ENCODE results near the gene SHANK3.

Gene SHANK3

DNA sequence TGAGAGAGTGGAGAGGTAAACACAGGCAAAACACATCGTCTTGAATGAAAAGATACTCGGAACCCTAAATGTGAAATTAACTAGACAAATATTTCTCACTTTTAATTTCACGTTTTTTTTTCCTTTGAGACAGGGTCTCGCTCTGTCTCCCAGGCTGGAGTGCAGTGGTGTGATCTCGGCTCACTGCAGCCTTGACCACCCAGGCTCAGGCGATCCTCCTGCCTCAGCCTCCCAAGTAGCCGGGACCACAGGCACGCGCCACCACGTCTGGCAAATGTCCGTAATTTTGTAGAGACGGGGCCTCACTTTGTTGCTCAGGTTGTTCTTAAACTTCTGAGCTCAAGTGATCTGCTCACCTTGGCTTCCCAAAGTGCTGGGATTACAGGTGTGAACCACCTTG, 7.4 kb upstream of the SHANK3 start:
- no peak for DNase-seq (ENCODE audit: extremely low read depth, insufficient read length)
- Histone ChIP-seq H3K4me3 (replicated peaks; ENCODE audit: low read depth, low read length) (no peak overlapping the region), H3K36me3 (ENCODE audit: control insufficient read depth, insufficient read depth, low read length) (no peaks in the 10 kb centered on the region), H3K27me3 (replicated peaks; ENCODE audit: control insufficient read depth, insufficient read depth, low read length) (no peaks in the 10 kb centered on the region)
- TF ChIP-seq, protein P1, sequence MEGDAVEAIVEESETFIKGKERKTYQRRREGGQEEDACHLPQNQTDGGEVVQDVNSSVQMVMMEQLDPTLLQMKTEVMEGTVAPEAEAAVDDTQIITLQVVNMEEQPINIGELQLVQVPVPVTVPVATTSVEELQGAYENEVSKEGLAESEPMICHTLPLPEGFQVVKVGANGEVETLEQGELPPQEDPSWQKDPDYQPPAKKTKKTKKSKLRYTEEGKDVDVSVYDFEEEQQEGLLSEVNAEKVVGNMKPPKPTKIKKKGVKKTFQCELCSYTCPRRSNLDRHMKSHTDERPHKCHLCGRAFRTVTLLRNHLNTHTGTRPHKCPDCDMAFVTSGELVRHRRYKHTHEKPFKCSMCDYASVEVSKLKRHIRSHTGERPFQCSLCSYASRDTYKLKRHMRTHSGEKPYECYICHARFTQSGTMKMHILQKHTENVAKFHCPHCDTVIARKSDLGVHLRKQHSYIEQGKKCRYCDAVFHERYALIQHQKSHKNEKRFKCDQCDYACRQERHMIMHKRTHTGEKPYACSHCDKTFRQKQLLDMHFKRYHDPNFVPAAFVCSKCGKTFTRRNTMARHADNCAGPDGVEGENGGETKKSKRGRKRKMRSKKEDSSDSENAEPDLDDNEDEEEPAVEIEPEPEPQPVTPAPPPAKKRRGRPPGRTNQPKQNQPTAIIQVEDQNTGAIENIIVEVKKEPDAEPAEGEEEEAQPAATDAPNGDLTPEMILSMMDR (IDR thresholded peaks at IDR 0.05; ENCODE audit: insufficient read depth, low read length, poor library complexity, severe bottlenecking): no peak

DNA sequence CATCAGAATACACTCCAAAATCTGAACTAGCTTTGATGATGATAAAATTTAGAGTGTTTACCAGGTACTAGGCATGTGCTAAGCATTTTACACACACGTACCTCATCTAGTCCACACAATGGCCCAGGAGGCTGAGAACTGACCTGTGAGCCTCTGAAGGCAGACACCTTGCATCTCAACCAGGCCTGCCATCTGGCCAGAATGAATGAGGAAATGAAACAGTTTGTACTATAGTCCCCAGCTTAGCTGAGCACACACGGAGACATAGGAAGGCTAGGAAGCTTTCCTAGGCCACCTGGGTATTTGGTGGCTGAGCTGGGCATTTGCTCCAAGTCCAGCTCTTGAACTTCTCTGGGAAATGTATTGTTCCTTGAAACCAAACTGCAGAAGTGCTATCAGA, 6.9 kb upstream of the SHANK3 start:
- TF ChIP-seq, protein P1 (IDR thresholded peaks at IDR 0.05; ENCODE audit: insufficient read depth, low read length, poor library complexity, severe bottlenecking): no peak
- H3K36me3 ChIP-seq (ENCODE audit: control insufficient read depth, insufficient read depth, low read length): no peaks in the 10 kb centered on the region
- no peaks in the 10 kb centered on the region for H3K27me3 ChIP-seq (replicated peaks; ENCODE audit: control insufficient read depth, insufficient read depth, low read length)
- no peak overlapping the region for H3K4me3 ChIP-seq (replicated peaks; ENCODE audit: low read depth, low read length)
- no peak for DNase-seq (ENCODE audit: extremely low read depth, insufficient read length)

DNA sequence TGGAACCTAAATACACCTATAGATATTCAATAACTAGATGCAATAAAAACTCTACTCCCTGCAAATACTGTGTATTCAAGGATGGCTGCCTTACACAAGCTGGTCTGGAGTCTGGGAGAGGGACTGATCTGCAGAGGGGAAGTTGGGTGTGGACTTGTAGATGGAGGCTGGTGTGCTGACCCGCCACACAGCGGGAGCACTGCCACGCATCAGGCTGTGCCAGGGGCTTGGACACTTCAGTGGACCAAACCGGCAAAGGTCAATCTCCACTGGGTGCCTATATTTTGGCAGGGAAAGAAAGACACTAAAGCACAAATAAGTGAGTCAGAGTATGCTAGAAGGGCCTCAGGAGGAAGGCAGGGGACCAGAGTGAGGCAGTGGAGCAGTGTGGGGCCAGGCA, 2.1 kb upstream of the SHANK3 start:
- Histone ChIP-seq H3K4me3 (replicated peaks; ENCODE audit: low read depth, low read length) (no peak overlapping the region), H3K27me3 (replicated peaks; ENCODE audit: control insufficient read depth, insufficient read depth, low read length) (peaks cover 2% of the 10 kb centered on the region), H3K36me3 (ENCODE audit: control insufficient read depth, insufficient read depth, low read length) (no peaks in the 10 kb centered on the region)
- TF ChIP-seq, protein P1 (IDR thresholded peaks at IDR 0.05; ENCODE audit: insufficient read depth, low read length, poor library complexity, severe bottlenecking): no peak
- no peak for DNase-seq (ENCODE audit: extremely low read depth, insufficient read length)

DNA sequence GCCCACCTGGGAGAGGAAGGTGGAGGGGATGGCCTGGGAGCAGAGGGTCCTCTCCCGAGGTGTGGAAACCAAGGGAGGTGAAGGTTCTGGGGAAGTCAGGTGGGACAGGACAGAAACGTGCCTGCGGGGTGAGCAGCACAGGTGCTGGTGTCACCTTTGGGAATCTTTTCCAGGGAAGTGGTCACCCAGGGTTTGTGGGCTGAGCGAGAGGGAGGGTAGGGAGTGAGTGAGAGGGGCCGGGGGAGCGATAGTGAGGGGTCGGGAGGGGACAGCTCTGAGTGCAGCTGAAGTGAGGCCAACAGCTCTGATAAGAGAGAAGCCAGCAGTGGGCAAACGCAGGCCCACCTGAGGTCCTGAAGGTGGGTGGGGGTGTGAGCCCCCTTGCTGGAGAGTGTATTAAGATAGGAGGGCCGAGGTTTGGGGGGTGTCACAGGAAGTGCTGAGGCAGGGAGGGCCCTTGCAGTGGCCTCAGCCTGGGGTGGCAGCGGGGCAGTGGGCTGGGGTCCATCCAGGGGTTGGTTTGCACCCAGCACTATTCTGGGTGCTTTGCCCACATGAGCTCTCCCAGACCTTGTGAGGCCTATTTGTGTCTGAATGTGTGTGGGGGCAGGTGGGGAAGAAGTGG, 1.6 kb upstream of the SHANK3 start:
- Histone ChIP-seq H3K4me3 (replicated peaks; ENCODE audit: low read depth, low read length) (no peak overlapping the region), H3K36me3 (ENCODE audit: control insufficient read depth, insufficient read depth, low read length) (no peaks in the 10 kb centered on the region), H3K27me3 (replicated peaks; ENCODE audit: control insufficient read depth, insufficient read depth, low read length) (peaks cover 4% of the 10 kb centered on the region)
- no peak for DNase-seq (ENCODE audit: extremely low read depth, insufficient read length)
- TF ChIP-seq, protein P1 (IDR thresholded peaks at IDR 0.05; ENCODE audit: insufficient read depth, low read length, poor library complexity, severe bottlenecking): no peak

DNA sequence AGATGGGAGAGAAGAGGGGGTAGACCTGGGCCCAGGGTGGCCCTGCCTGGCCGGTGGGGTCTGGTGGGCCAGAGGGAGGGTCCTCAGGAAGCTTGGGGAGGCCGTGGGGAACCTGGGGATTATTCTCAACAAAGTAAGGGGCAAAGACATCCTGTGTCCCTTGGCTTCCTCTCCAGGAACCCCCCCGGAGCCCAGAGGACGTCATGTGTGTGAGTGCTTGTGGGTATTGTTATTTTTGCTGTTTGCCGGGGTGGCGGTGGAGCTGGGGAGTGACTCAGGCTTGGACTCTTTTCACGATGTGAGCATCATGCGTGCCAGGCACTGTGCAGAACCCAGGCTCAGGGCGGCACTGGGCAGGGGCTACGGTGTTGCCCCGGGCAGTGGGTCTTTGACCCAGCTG, 982 bp upstream of the SHANK3 start:
- Histone ChIP-seq H3K36me3 (ENCODE audit: control insufficient read depth, insufficient read depth, low read length) (no peaks in the 10 kb centered on the region), H3K27me3 (replicated peaks; ENCODE audit: control insufficient read depth, insufficient read depth, low read length) (peaks cover 4% of the 10 kb centered on the region), H3K4me3 (replicated peaks; ENCODE audit: low read depth, low read length) (no peak overlapping the region)
- TF ChIP-seq, protein P1 (IDR thresholded peaks at IDR 0.05; ENCODE audit: insufficient read depth, low read length, poor library complexity, severe bottlenecking): no peak
- DNase-seq (ENCODE audit: extremely low read depth, insufficient read length): no peak

DNA sequence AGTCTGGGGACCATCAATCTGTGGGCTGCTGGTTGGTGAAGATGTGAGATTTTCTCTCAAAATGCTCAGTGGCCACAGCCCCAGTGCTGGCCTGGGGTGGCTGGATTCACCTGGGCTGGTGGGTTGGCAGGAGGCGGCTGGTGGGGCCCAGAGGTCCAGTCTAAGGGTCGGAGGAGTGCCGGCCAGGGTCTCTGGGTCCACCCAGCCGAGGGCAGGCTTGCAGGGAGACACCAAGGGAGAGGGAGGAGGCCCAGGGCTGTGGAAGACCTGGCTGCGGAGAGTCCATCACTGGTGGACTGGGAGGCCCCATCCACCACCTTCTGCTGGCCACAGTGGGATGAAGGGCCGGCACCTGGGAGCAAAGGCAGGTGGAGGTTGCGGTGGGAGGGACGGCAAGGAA, 582 bp upstream of the SHANK3 start:
- Histone ChIP-seq H3K36me3 (ENCODE audit: control insufficient read depth, insufficient read depth, low read length) (no peaks in the 10 kb centered on the region), H3K27me3 (replicated peaks; ENCODE audit: control insufficient read depth, insufficient read depth, low read length) (peaks cover 4% of the 10 kb centered on the region), H3K4me3 (replicated peaks; ENCODE audit: low read depth, low read length) (no peak overlapping the region)
- TF ChIP-seq, protein P1 (IDR thresholded peaks at IDR 0.05; ENCODE audit: insufficient read depth, low read length, poor library complexity, severe bottlenecking): no peak
- no peak for DNase-seq (ENCODE audit: extremely low read depth, insufficient read length)
